Measurements from ENCODE around the gene EPB41L4A.

Gene EPB41L4A

GRCh38 chr5:112192072-112192471 lies 227.0 kb downstream of the EPB41L4A start:
- H3K4me1 ChIP-seq (ENCODE audit: control insufficient read depth in 5 of 5, insufficient read depth in 5 of 5, low read length in 5 of 5) = peaks cover 0 to 3% (median 0%) of the 10 kb centered on the region in 5 donors
- H3K9me3 ChIP-seq (ENCODE audit: control insufficient read depth in 5 of 5, low read length in 5 of 5) = no peaks in the 10 kb centered on the region
- H3K27ac ChIP-seq (ENCODE audit: low read depth, low read length) = no peak overlapping the region
- H3K4me3 ChIP-seq (ENCODE audit: low read depth in 1 of 5, low read length in 5 of 5) = no peak overlapping the region
- H3K9ac ChIP-seq (ENCODE audit: low read length in 5 of 5) = no peak overlapping the region
- no peaks in the 10 kb centered on the region for H3K27me3 ChIP-seq (ENCODE audit: control insufficient read depth in 5 of 5, insufficient read depth in 4 of 5, low read length in 5 of 5)
- H3K36me3 ChIP-seq (ENCODE audit: control insufficient read depth in 5 of 5, insufficient read depth in 5 of 5, low read length in 5 of 5) = peaks cover 0 to 26% (median 22%) of the 10 kb centered on the region in 5 donors

GRCh38 chr5:112189391-112189790 lies 229.7 kb downstream of the EPB41L4A start:
- Histone ChIP-seq H3K36me3 (ENCODE audit: control insufficient read depth in 5 of 5, insufficient read depth in 5 of 5, low read length in 5 of 5) (peaks cover 0 to 15% (median 12%) of the 10 kb centered on the region in 5 donors), H3K27ac (ENCODE audit: low read depth, low read length) (no peak overlapping the region), H3K4me1 (ENCODE audit: control insufficient read depth in 5 of 5, insufficient read depth in 5 of 5, low read length in 5 of 5) (no peaks in the 10 kb centered on the region), H3K4me3 (ENCODE audit: low read depth in 1 of 5, low read length in 5 of 5) (no peak overlapping the region), H3K27me3 (ENCODE audit: control insufficient read depth in 5 of 5, insufficient read depth in 4 of 5, low read length in 5 of 5) (no peaks in the 10 kb centered on the region), H3K9me3 (ENCODE audit: control insufficient read depth in 5 of 5, low read length in 5 of 5) (no peaks in the 10 kb centered on the region), H3K9ac (ENCODE audit: low read length in 5 of 5) (no peak overlapping the region)

- no peaks in the 10 kb centered on the region for H3K27me3 ChIP-seq (ENCODE audit: control insufficient read depth in 5 of 5, insufficient read depth in 4 of 5, low read length in 5 of 5)
- no peak overlapping the region for H3K27ac ChIP-seq (ENCODE audit: low read depth, low read length)
- H3K9me3 ChIP-seq (ENCODE audit: control insufficient read depth in 5 of 5, low read length in 5 of 5) = no peaks in the 10 kb centered on the region
- no peak overlapping the region for H3K4me3 ChIP-seq (ENCODE audit: low read depth in 1 of 5, low read length in 5 of 5)
- peaks cover 0 to 10% (median 6%) of the 10 kb centered on the region in 5 donors for H3K36me3 ChIP-seq (ENCODE audit: control insufficient read depth in 5 of 5, insufficient read depth in 5 of 5, low read length in 5 of 5)
- no peaks in the 10 kb centered on the region for H3K4me1 ChIP-seq (ENCODE audit: control insufficient read depth in 5 of 5, insufficient read depth in 5 of 5, low read length in 5 of 5)
- no peak overlapping the region for H3K9ac ChIP-seq (ENCODE audit: low read length in 5 of 5)
Measured at GRCh38 chr5:112186401-112186990, 232.6 kb downstream of the EPB41L4A start.

- no peak overlapping the region for H3K4me3 ChIP-seq (ENCODE audit: low read depth in 1 of 5, low read length in 5 of 5)
- H3K9me3 ChIP-seq (ENCODE audit: control insufficient read depth in 5 of 5, low read length in 5 of 5) = no peaks in the 10 kb centered on the region
- H3K4me1 ChIP-seq (ENCODE audit: control insufficient read depth in 5 of 5, insufficient read depth in 5 of 5, low read length in 5 of 5) = no peaks in the 10 kb centered on the region
- peaks cover 0 to 11% (median 6%) of the 10 kb centered on the region in 5 donors for H3K36me3 ChIP-seq (ENCODE audit: control insufficient read depth in 5 of 5, insufficient read depth in 5 of 5, low read length in 5 of 5)
- H3K27ac ChIP-seq (ENCODE audit: low read depth, low read length) = no peak overlapping the region
- H3K27me3 ChIP-seq (ENCODE audit: control insufficient read depth in 5 of 5, insufficient read depth in 4 of 5, low read length in 5 of 5) = no peaks in the 10 kb centered on the region
- no peak overlapping the region for H3K9ac ChIP-seq (ENCODE audit: low read length in 5 of 5)
Measured at GRCh38 chr5:112183874-112184273, 235.2 kb downstream of the EPB41L4A start.

- Histone ChIP-seq H3K36me3 (ENCODE audit: control insufficient read depth in 5 of 5, insufficient read depth in 5 of 5, low read length in 5 of 5) (peaks cover 0 to 11% (median 6%) of the 10 kb centered on the region in 5 donors), H3K9ac (ENCODE audit: low read length in 5 of 5) (no peak overlapping the region), H3K27ac (ENCODE audit: low read depth, low read length) (no peak overlapping the region), H3K27me3 (ENCODE audit: control insufficient read depth in 5 of 5, insufficient read depth in 4 of 5, low read length in 5 of 5) (no peaks in the 10 kb centered on the region), H3K4me1 (ENCODE audit: control insufficient read depth in 5 of 5, insufficient read depth in 5 of 5, low read length in 5 of 5) (no peaks in the 10 kb centered on the region), H3K9me3 (ENCODE audit: control insufficient read depth in 5 of 5, low read length in 5 of 5) (no peaks in the 10 kb centered on the region), H3K4me3 (ENCODE audit: low read depth in 1 of 5, low read length in 5 of 5) (no peak overlapping the region)
Measured at GRCh38 chr5:112183103-112183711, 235.9 kb downstream of the EPB41L4A start.

- no peak overlapping the region for H3K9ac ChIP-seq (ENCODE audit: low read length in 5 of 5)
- H3K27ac ChIP-seq (ENCODE audit: low read depth, low read length) = no peak overlapping the region
- H3K36me3 ChIP-seq (ENCODE audit: control insufficient read depth in 5 of 5, insufficient read depth in 5 of 5, low read length in 5 of 5) = peaks cover 0 to 11% (median 6%) of the 10 kb centered on the region in 5 donors
- H3K4me1 ChIP-seq (ENCODE audit: control insufficient read depth in 5 of 5, insufficient read depth in 5 of 5, low read length in 5 of 5) = peaks cover 0 to 3% (median 0%) of the 10 kb centered on the region in 5 donors
- H3K4me3 ChIP-seq (ENCODE audit: low read depth in 1 of 5, low read length in 5 of 5) = no peak overlapping the region
- no peaks in the 10 kb centered on the region for H3K9me3 ChIP-seq (ENCODE audit: control insufficient read depth in 5 of 5, low read length in 5 of 5)
- H3K27me3 ChIP-seq (ENCODE audit: control insufficient read depth in 5 of 5, insufficient read depth in 4 of 5, low read length in 5 of 5) = no peaks in the 10 kb centered on the region
Measured at GRCh38 chr5:112179290-112179689, 239.8 kb downstream of the EPB41L4A start.

GRCh38 chr5:112174959-112175594 lies 244.0 kb downstream of the EPB41L4A start:
- no peak overlapping the region for H3K9ac ChIP-seq (ENCODE audit: low read length in 5 of 5)
- H3K4me1 ChIP-seq (ENCODE audit: control insufficient read depth in 5 of 5, insufficient read depth in 5 of 5, low read length in 5 of 5) = peaks cover 0 to 3% (median 0%) of the 10 kb centered on the region in 5 donors
- H3K9me3 ChIP-seq (ENCODE audit: control insufficient read depth in 5 of 5, low read length in 5 of 5) = no peaks in the 10 kb centered on the region
- peaks cover 1 to 11% (median 2%) of the 10 kb centered on the region in 5 donors for H3K36me3 ChIP-seq (ENCODE audit: control insufficient read depth in 5 of 5, insufficient read depth in 5 of 5, low read length in 5 of 5)
- H3K4me3 ChIP-seq (ENCODE audit: low read depth in 1 of 5, low read length in 5 of 5) = no peak overlapping the region
- no peaks in the 10 kb centered on the region for H3K27me3 ChIP-seq (ENCODE audit: control insufficient read depth in 5 of 5, insufficient read depth in 4 of 5, low read length in 5 of 5)
- no peak overlapping the region for H3K27ac ChIP-seq (ENCODE audit: low read depth, low read length)

- H3K9me3 ChIP-seq (ENCODE audit: control insufficient read depth in 5 of 5, low read length in 5 of 5) = no peaks in the 10 kb centered on the region
- peaks cover 0 to 14% (median 13%) of the 10 kb centered on the region in 5 donors for H3K4me1 ChIP-seq (ENCODE audit: control insufficient read depth in 5 of 5, insufficient read depth in 5 of 5, low read length in 5 of 5)
- H3K36me3 ChIP-seq (ENCODE audit: control insufficient read depth in 5 of 5, insufficient read depth in 5 of 5, low read length in 5 of 5) = peaks cover 42 to 78% (median 68%) of the 10 kb centered on the region in 5 donors
- no peak overlapping the region for H3K27ac ChIP-seq (ENCODE audit: low read depth, low read length)
- H3K27me3 ChIP-seq (ENCODE audit: control insufficient read depth in 5 of 5, insufficient read depth in 4 of 5, low read length in 5 of 5) = no peaks in the 10 kb centered on the region
- no peak overlapping the region for H3K9ac ChIP-seq (ENCODE audit: low read length in 5 of 5)
- no peak overlapping the region for H3K4me3 ChIP-seq (ENCODE audit: low read depth in 1 of 5, low read length in 5 of 5)
Measured at GRCh38 chr5:112165897-112166737, 253.0 kb downstream of the EPB41L4A start.

GRCh38 chr5:112165399-112165798 lies 253.7 kb downstream of the EPB41L4A start:
- Histone ChIP-seq H3K27ac (ENCODE audit: low read depth, low read length) (no peak overlapping the region), H3K9me3 (ENCODE audit: control insufficient read depth in 5 of 5, low read length in 5 of 5) (no peaks in the 10 kb centered on the region), H3K36me3 (ENCODE audit: control insufficient read depth in 5 of 5, insufficient read depth in 5 of 5, low read length in 5 of 5) (peaks cover 42 to 71% (median 65%) of the 10 kb centered on the region in 5 donors), H3K4me1 (ENCODE audit: control insufficient read depth in 5 of 5, insufficient read depth in 5 of 5, low read length in 5 of 5) (peaks cover 0 to 16% (median 14%) of the 10 kb centered on the region in 5 donors), H3K4me3 (ENCODE audit: low read depth in 1 of 5, low read length in 5 of 5) (no peak overlapping the region), H3K9ac (ENCODE audit: low read length in 5 of 5) (no peak overlapping the region), H3K27me3 (ENCODE audit: control insufficient read depth in 5 of 5, insufficient read depth in 4 of 5, low read length in 5 of 5) (no peaks in the 10 kb centered on the region)

All from subcutaneous abdominal adipose tissue (tissue), 5 donors.